PFSK-1 (cell line): ENCODE data around the gene IL4R.

ENCODE experiments used
- FOXP2 ChIP-seq: optimal IDR thresholded peaks from 2 replicates; pipeline ENCODE3; 2011; ENCODE audit warnings: borderline replicate concordance, control low read depth, inconsistent platforms; ENCODE audit not compliant: insufficient read depth; ENCODE audit errors: extremely low read length, extremely low read depth
- POLR2AphosphoS5 ChIP-seq: IDR thresholded peaks from 2 replicates; pipeline ENCODE4 v1.6.1; 2012; ENCODE audit warnings: low read depth, mild to moderate bottlenecking, control low read depth, low read length, moderate library complexity
- SIN3A ChIP-seq: IDR thresholded peaks from 2 replicates; pipeline ENCODE4 v1.6.1; 2012; ENCODE audit warnings: mild to moderate bottlenecking, low read length, moderate library complexity, borderline replicate concordance; ENCODE audit not compliant: insufficient read depth
- TAF1 ChIP-seq: IDR thresholded peaks from 2 replicates; pipeline ENCODE4 v1.6.1; 2012; ENCODE audit warnings: low read length, control low read depth, borderline replicate concordance; ENCODE audit not compliant: insufficient read depth
- TF ChIP-seq, protein P1 (sequence below), 2 experiments: IDR thresholded peaks; 2 replicates each; pipeline versions ENCODE4 v1.6.1 to v1.8.0; 2011 to 2012; ENCODE audit warnings: low read depth in 2 of 2, low read length in 2 of 2, control low read depth in 1 of 2, inconsistent platforms in 1 of 2, mild to moderate bottlenecking in 1 of 2, moderate library complexity in 1 of 2; ENCODE audit not compliant: insufficient read depth in 1 of 2

Gene IL4R

GRCh38 chr16:27273670-27274423 is 39.9 kb upstream of the IL4R start:
- TF ChIP-seq TAF1 (no peak), FOXP2 (no peak), POLR2AphosphoS5 (no peak), SIN3A (no peak)
- TF ChIP-seq, protein P1, sequence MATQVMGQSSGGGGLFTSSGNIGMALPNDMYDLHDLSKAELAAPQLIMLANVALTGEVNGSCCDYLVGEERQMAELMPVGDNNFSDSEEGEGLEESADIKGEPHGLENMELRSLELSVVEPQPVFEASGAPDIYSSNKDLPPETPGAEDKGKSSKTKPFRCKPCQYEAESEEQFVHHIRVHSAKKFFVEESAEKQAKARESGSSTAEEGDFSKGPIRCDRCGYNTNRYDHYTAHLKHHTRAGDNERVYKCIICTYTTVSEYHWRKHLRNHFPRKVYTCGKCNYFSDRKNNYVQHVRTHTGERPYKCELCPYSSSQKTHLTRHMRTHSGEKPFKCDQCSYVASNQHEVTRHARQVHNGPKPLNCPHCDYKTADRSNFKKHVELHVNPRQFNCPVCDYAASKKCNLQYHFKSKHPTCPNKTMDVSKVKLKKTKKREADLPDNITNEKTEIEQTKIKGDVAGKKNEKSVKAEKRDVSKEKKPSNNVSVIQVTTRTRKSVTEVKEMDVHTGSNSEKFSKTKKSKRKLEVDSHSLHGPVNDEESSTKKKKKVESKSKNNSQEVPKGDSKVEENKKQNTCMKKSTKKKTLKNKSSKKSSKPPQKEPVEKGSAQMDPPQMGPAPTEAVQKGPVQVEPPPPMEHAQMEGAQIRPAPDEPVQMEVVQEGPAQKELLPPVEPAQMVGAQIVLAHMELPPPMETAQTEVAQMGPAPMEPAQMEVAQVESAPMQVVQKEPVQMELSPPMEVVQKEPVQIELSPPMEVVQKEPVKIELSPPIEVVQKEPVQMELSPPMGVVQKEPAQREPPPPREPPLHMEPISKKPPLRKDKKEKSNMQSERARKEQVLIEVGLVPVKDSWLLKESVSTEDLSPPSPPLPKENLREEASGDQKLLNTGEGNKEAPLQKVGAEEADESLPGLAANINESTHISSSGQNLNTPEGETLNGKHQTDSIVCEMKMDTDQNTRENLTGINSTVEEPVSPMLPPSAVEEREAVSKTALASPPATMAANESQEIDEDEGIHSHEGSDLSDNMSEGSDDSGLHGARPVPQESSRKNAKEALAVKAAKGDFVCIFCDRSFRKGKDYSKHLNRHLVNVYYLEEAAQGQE (IDR thresholded peaks at IDR 0.05; ENCODE audit: insufficient read depth in 1 of 2, low read depth in 2 of 2, low read length in 2 of 2): no peak

- TF ChIP-seq TAF1 (no peak), FOXP2 (no peak), POLR2AphosphoS5 (no peak), SIN3A (no peak)
- TF ChIP-seq, protein P1 (IDR thresholded peaks at IDR 0.05; ENCODE audit: insufficient read depth in 1 of 2, low read depth in 2 of 2, low read length in 2 of 2): no peak
Measured at GRCh38 chr16:27275394-27275793, 38.4 kb upstream of the IL4R start.

- TF ChIP-seq TAF1: no peak
- TF ChIP-seq POLR2AphosphoS5: no peak
- TF ChIP-seq, protein P1 (IDR thresholded peaks at IDR 0.05; ENCODE audit: insufficient read depth in 1 of 2, low read depth in 2 of 2, low read length in 2 of 2): no peak
- TF ChIP-seq FOXP2: no peak
- no peak for TF ChIP-seq SIN3A
Measured at GRCh38 chr16:27281243-27281642, 32.5 kb upstream of the IL4R start.

GRCh38 chr16:27284865-27285675 is 28.7 kb upstream of the IL4R start:
- TF ChIP-seq POLR2AphosphoS5 (no peak), SIN3A (no peak), FOXP2 (no peak), TAF1 (no peak)
- TF ChIP-seq, protein P1 (IDR thresholded peaks at IDR 0.05; ENCODE audit: insufficient read depth in 1 of 2, low read depth in 2 of 2, low read length in 2 of 2): no peak
